ENCODE data around the gene CDK5RAP2.
A peak's percentile ranks its signal among the peaks of the same experiment; 100 is the strongest.
"Not testable (repeated sequence)": the region's sequence is repeated elsewhere in the genome, so short reads cannot be mapped to it uniquely, and the experiment has no call there.

The CDK5RAP2 gene

DNA sequence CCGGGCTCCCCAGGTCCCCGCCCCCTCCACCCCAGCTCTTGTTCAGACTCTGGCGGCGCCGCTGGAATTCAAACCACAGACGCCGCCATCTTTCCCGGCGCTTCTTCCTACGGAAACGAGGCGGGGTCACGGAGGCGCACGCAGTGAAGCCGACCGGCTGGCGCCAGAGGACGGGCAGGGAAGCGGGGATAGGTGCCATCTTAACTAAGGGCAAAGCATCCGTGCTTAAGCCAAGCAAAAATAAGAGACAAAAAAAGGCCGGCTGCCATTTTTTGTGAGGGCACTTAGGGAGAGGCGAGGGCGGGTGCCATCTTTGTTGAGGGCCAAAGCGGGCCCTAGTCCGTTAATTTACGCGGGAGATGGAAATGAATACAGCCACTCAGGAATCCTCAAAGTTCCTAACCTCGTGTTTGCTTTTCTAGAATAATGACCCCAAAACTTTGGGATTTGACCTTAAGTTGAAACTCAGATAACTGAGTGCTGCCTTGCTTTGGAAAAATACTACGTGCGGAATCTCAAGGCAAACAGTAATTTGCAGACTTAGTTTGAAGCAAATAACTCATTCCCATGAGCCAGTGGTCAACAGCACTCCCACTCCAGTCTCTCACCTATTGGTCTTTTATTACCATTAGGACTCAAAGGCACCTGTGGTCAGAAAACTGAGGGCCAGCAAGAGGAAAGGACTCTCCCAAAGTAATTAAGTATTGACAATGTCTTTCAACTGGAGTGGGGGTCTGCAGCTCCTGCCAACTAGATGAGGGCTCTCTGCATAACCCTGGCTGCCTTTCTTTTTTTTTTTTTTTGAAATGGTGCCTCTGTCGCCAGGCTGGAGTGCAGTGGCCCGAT is at the start of gene CDK5RAP2:
TSS of gene CDK5RAP2 (minus strand) at position 117 of the 846 bp plus-strand sequence. CDS start 189 bp downstream, outside the sequence.
- no peaks in the 10 kb centered on the region for H3K4me1 ChIP-seq (ENCODE audit: control insufficient read depth, insufficient read depth, low read length)
- H3K36me3 ChIP-seq (ENCODE audit: control insufficient read depth, insufficient read depth, low read length), result 0 out of 2 replicates have a peak, but pooled peaks cover 2% of the 10 kb centered on the region
- H3K27ac ChIP-seq (ENCODE audit: low read depth, low read length), result peak within 1 kb of the TSS; percentile 41
- no peaks in the 10 kb centered on the region for H3K9me3 ChIP-seq (ENCODE audit: control insufficient read depth, insufficient read depth, low read depth, low read length)
- H3K4me3 ChIP-seq (ENCODE audit: low read depth, low read length), result peak within 1 kb of the TSS; percentile 92
- no peaks in the 10 kb centered on the region for H3K27me3 ChIP-seq (ENCODE audit: control insufficient read depth, insufficient read depth, low read length)
- H3K9ac ChIP-seq (ENCODE audit: low read length), result peak within 1 kb of the TSS; percentile 80

DNA sequence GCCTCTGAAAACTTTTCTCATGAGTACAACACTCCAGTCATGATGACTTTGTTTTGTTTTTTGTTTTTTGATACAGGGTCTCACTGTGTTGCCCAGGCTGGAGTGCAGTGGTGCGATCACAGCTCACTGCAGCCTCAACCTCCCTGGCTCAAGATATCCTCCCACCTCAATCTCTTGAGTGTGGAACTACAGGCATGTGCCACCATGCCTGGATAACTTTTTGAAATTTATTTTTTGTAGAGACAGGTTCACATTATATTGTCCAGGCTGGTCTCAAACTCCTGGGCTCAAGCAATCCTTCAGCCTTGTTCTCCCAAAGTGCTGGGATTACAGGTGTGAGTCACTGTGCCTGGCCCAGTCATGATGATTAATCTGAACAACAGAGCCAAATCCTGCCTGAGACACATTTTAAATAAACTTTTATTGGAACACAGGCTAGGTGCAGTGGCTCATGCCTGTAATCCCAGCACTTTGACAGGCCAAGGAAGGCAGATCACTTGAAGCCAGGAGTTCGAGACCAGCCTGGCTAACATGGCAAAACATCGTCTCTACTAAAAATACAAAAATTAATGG is 49.0 kb upstream of the CDK5RAP2 start:
- H3K36me3 ChIP-seq (ENCODE audit: control insufficient read depth, insufficient read depth, low read length); H3K9ac ChIP-seq (ENCODE audit: low read length); H3K4me3 ChIP-seq (ENCODE audit: low read depth, low read length); H3K9me3 ChIP-seq (ENCODE audit: control insufficient read depth, insufficient read depth, low read depth, low read length); H3K4me1 ChIP-seq (ENCODE audit: control insufficient read depth, insufficient read depth, low read length); H3K27ac ChIP-seq (ENCODE audit: low read depth, low read length); H3K27me3 ChIP-seq (ENCODE audit: control insufficient read depth, insufficient read depth, low read length): not testable (repeated sequence)

DNA sequence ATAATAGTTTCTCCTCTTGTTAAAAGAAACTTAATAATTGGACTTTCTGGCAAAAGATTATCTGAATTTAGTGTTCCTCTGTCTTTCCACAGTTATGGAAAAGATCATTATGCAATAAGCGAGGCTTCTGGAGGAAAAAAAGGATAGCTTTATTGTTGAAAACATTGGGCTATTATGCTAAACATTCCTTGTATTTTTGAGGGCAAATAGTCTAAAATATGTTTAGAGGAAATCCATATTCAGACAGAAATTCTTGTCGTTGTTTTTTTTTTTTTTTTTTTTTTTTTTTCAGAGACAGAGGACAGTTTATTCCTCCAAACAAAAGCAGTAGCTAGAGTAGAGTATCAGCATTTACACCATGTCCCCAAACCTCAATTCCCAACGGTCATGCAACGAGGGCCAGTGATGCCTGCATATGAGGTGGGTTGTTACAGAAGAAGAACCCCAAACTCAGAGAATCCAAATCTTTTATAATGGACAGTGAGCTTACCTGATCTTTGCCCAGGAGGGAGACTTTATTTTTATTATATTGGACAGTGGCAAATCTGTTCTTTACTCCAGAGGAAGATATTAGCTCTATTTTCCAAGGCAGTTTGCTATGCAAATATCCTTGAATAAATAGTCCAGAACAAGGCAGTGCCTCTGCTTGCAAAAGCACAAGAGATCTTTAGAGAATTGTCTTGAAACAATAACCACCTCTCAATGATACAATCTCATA is 48.4 kb upstream of the CDK5RAP2 start:
- H3K4me3 ChIP-seq (ENCODE audit: low read depth, low read length), result no peak overlapping the region
- H3K9me3 ChIP-seq (ENCODE audit: control insufficient read depth, insufficient read depth, low read depth, low read length), result no peaks in the 10 kb centered on the region
- no peaks in the 10 kb centered on the region for H3K36me3 ChIP-seq (ENCODE audit: control insufficient read depth, insufficient read depth, low read length)
- H3K9ac ChIP-seq (ENCODE audit: low read length), result no peak overlapping the region
- 0 out of 2 replicates have a peak, but pooled peaks cover 3% of the 10 kb centered on the region for H3K4me1 ChIP-seq (ENCODE audit: control insufficient read depth, insufficient read depth, low read length)
- H3K27me3 ChIP-seq (ENCODE audit: control insufficient read depth, insufficient read depth, low read length), result no peaks in the 10 kb centered on the region
- no peak overlapping the region for H3K27ac ChIP-seq (ENCODE audit: low read depth, low read length)

DNA sequence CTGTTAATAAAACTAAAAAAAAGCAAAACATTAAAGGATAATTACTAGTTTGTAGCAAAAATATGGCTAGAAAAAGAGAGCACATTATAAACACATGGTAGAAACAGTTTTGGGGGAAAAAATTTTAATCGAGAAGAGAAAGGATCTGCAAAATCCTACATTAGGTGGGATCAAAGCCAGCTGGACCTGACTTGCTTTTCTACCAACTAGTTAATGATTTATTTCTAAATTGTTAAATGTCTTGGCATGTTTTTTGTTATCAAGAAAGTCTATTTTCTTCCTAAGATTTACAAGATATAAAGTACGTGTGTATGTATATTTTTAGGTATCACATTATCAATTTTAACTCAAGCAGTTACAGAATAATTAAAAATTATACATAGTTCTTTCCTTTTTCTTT is 47.1 kb upstream of the CDK5RAP2 start:
- H3K9ac ChIP-seq (ENCODE audit: low read length), result no peak overlapping the region

DNA sequence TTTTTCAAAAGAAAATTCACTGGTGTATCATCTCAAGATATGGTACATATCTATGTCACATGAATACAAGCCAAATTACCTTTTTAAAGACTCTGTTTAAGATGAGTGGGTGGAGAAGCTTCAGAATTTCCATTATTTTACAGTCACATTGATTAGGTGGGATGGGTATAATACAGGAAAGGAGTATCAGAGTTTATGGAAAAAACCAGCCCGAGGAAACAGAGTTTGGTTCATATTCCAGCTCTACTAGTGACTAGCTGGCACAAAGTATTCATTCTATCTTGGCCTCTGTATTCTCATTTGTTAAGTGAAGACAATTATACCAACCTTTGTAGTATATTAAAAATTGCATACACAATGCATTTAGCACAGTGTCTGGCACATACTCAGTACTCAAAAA is 46.5 kb upstream of the CDK5RAP2 start:
- no peak overlapping the region for H3K27ac ChIP-seq (ENCODE audit: low read depth, low read length)

More for the DNA sequence above, 47.1 kb upstream of the CDK5RAP2 start:
- Histone ChIP-seq H3K27me3 (ENCODE audit: control insufficient read depth, insufficient read depth, low read length) (no peaks in the 10 kb centered on the region), H3K36me3 (ENCODE audit: control insufficient read depth, insufficient read depth, low read length) (no peaks in the 10 kb centered on the region), H3K9me3 (ENCODE audit: control insufficient read depth, insufficient read depth, low read depth, low read length) (no peaks in the 10 kb centered on the region), H3K4me3 (ENCODE audit: low read depth, low read length) (no peak overlapping the region), H3K27ac (ENCODE audit: low read depth, low read length) (no peak overlapping the region), H3K4me1 (ENCODE audit: control insufficient read depth, insufficient read depth, low read length) (0 out of 2 replicates have a peak, but pooled peaks cover 3% of the 10 kb centered on the region)

DNA sequence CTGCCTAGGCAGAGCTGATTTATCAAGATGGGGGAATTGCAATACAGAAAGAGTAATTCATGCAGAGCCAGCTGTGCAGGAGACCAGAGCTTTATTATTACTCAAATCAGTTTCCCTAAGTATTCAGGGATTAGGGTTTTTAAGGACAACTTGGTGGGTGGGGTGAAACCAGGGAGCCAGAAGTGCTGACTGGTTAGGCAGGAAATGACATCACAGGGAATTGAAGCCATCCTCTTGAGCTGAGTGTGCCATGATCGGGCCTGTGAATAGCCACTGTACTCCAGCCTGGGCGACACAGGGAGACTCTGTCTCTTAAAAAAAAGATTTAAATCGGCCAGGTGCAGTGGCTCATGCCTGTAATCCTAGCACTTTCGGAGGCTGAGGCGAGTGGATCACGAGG is 45.3 kb upstream of the CDK5RAP2 start:
- Histone ChIP-seq H3K9ac (ENCODE audit: low read length) (no peak overlapping the region), H3K27me3 (ENCODE audit: control insufficient read depth, insufficient read depth, low read length) (no peaks in the 10 kb centered on the region), H3K27ac (ENCODE audit: low read depth, low read length) (no peak overlapping the region), H3K4me3 (ENCODE audit: low read depth, low read length) (no peak overlapping the region), H3K4me1 (ENCODE audit: control insufficient read depth, insufficient read depth, low read length) (0 out of 2 replicates have a peak, but pooled peaks cover 3% of the 10 kb centered on the region), H3K9me3 (ENCODE audit: control insufficient read depth, insufficient read depth, low read depth, low read length) (no peaks in the 10 kb centered on the region), H3K36me3 (ENCODE audit: control insufficient read depth, insufficient read depth, low read length) (no peaks in the 10 kb centered on the region)

More for the DNA sequence above, 46.5 kb upstream of the CDK5RAP2 start:
- H3K9ac ChIP-seq (ENCODE audit: low read length), result no peak overlapping the region
- no peaks in the 10 kb centered on the region for H3K36me3 ChIP-seq (ENCODE audit: control insufficient read depth, insufficient read depth, low read length)
- no peak overlapping the region for H3K4me3 ChIP-seq (ENCODE audit: low read depth, low read length)
- 0 out of 2 replicates have a peak, but pooled peaks cover 3% of the 10 kb centered on the region for H3K4me1 ChIP-seq (ENCODE audit: control insufficient read depth, insufficient read depth, low read length)
- no peaks in the 10 kb centered on the region for H3K9me3 ChIP-seq (ENCODE audit: control insufficient read depth, insufficient read depth, low read depth, low read length)
- no peaks in the 10 kb centered on the region for H3K27me3 ChIP-seq (ENCODE audit: control insufficient read depth, insufficient read depth, low read length)

DNA sequence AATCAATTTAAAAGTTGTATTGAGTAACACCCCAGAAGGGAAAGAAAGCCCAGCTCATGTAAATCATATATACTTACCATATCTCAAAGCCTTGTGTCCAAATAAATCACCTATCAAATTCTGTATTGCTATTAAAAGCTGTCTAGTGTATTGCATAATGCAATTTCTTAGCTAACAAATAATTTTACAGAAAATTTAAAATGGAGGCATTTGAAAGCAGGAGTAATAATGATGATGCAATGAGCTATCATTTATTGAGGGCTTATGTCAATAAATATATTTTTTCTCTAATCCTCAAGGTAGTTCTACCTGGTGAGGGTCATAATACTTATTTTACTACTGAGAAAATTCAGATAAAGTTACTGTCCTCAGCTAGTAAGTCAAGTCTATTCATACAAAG is 42.8 kb upstream of the CDK5RAP2 start:
- Histone ChIP-seq H3K9me3 (ENCODE audit: control insufficient read depth, insufficient read depth, low read depth, low read length) (no peaks in the 10 kb centered on the region), H3K27ac (ENCODE audit: low read depth, low read length) (no peak overlapping the region), H3K9ac (ENCODE audit: low read length) (no peak overlapping the region), H3K27me3 (ENCODE audit: control insufficient read depth, insufficient read depth, low read length) (no peaks in the 10 kb centered on the region), H3K4me1 (ENCODE audit: control insufficient read depth, insufficient read depth, low read length) (0 out of 2 replicates have a peak, but pooled peaks cover 3% of the 10 kb centered on the region), H3K4me3 (ENCODE audit: low read depth, low read length) (no peak overlapping the region), H3K36me3 (ENCODE audit: control insufficient read depth, insufficient read depth, low read length) (no peaks in the 10 kb centered on the region)

DNA sequence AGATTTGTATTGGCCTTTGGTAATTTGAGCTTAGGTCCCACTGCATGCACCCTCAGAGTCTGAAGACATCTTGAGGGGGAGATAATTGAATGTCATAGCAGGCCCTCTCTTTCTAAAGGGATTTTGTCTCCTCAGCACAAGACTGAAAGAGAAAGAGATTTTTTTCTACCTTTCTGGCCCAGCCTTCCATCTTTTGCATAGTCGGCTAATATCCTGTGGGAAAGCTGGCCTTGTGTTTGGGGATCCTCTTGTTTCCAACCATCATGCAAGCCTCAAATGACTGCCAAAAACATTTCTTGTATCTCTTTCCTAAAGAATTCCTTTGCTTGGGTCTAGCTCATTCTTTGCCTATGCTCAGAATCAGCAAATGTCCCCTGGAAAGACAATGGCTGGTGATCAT is 42.0 kb upstream of the CDK5RAP2 start:
- Histone ChIP-seq H3K9ac (ENCODE audit: low read length) (no peak overlapping the region), H3K4me1 (ENCODE audit: control insufficient read depth, insufficient read depth, low read length) (peaks cover 8% of the 10 kb centered on the region; the same call in 1 of the 2 replicates), H3K27me3 (ENCODE audit: control insufficient read depth, insufficient read depth, low read length) (no peaks in the 10 kb centered on the region), H3K36me3 (ENCODE audit: control insufficient read depth, insufficient read depth, low read length) (no peaks in the 10 kb centered on the region), H3K27ac (ENCODE audit: low read depth, low read length) (no peak overlapping the region), H3K9me3 (ENCODE audit: control insufficient read depth, insufficient read depth, low read depth, low read length) (no peaks in the 10 kb centered on the region), H3K4me3 (ENCODE audit: low read depth, low read length) (no peak overlapping the region)

DNA sequence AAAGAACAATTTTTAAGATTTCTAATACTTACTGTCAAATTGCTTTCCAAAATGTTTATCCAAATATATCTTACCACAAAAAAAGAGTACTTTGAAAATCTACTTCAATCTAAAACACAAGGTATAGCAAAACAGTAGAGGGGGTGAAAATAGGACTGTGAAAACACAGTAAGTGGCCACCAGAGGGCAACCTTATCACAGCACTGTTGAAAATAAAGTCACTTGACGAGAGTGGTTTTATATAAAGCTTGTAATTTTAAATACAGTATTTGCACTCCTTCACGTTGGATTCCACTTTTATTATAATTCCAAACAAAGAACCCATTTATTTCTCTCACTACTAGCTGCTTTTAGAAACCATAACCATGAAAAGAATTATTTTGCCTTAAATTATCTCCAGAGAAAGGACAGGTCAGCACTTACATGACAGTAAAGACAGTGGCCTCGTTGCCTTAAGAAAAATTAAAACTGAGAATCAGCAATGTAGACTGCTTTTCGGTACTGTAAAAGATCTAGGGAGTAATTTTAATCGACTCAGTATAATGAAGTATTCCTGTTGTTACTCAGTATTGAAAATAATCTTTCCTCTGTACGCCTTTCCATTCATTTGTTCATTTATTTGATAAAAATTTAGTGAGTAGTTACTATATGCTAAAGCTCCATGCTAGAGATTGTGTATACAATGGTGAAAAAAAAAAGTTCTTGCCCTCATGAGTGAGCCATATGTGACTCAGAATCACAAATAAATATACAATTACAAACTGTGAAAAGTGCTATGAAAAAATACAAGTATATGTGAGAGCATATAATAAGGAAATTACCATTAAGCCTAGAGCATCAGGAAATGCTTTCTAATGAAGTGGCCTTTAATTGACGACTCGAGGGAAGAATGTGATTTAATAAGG is 40.0 kb upstream of the CDK5RAP2 start:
- Histone ChIP-seq H3K36me3 (ENCODE audit: control insufficient read depth, insufficient read depth, low read length) (no peaks in the 10 kb centered on the region), H3K4me3 (ENCODE audit: low read depth, low read length) (no peak overlapping the region), H3K9ac (ENCODE audit: low read length) (no peak overlapping the region), H3K4me1 (ENCODE audit: control insufficient read depth, insufficient read depth, low read length) (peaks cover 6% of the 10 kb centered on the region; the same call in 1 of the 2 replicates), H3K27me3 (ENCODE audit: control insufficient read depth, insufficient read depth, low read length) (no peaks in the 10 kb centered on the region), H3K9me3 (ENCODE audit: control insufficient read depth, insufficient read depth, low read depth, low read length) (no peaks in the 10 kb centered on the region), H3K27ac (ENCODE audit: low read depth, low read length) (no peak overlapping the region)

Measured in HUES6 (cell line).